Globus pallidus (tissue), 1 donor: Measurements from ENCODE around the gene UNK.
"Not testable (repeated sequence)": the region's sequence is repeated elsewhere in the genome, so short reads cannot be mapped to it uniquely, and the experiment has no call there.

Experiments used
- DNase-seq: peaks from one replicate; pipeline ENCODE4 v3.0.0-alpha.2; 2015; ENCODE audit warnings: low spot score

The UNK gene

DNA sequence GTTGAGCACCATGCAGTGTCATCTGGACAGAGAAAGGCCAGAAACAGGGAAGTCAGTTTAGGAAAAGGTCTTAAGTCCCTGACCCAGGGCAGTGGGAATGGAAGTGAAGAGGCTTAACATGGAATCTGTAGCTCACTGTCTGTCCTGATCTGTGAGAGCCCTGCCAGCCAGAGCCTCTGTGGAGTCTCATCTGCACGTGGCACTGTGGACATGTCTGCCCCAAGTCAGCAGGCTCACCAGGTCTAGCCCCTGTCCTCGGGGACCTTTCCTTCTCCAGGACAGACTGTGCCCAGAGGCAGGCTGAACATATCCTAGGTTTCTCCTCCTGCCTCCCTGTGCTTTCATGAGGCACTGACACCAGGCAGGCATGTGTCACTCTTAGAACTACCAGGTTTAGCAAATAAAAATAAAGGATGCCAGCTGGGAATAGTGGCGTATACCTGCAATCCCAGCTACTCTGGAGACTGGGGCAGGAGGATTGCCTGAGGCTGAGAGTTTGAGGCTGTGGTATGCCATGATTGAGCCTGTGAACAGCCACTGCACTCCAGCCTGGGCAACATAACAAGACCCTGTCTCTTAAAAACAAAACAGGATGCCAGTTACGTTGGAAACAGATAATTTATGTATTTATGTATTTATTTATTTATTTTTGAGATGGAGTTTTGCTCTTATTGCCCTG, 22.4 kb downstream of the UNK start:
- DNase-seq, result no peak

DNA sequence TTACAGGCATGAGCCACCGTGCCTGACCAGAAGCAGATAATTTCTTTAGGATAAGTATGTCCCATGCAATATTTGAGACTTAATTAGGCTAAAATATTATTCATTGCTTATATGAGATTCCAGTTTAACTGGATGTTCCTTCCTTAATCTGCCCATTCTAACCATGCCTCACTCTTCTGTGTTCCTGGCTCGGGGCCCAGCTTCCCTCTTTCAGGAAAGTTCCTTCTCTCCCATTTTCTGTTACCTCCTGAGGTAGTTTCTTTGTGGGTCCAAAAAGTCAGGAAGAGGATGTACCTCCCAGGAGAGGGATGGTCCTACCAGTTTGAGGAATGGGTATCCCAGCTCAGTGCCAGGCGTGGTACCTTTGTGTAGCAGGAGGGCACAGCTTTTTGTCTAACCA, 23.3 kb downstream of the UNK start:
- DNase-seq, result no peak

DNA sequence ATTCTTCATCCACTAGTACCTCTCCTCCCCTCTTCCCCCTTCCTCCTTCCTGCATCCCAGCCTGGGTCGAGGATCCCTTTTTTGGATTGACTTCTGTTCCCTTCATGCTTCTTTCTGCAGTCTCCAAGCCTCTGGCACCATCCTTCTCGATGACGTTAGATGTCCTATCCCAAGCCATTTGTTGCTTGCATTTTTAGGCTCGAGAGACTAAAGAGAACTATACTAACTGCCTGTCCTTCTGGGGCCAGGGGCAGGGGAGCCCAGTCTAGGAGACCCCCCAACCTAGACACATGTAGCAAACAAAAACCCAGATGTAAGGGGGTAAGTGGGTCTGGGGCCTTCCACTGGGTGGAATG, 23.9 kb downstream of the UNK start:
- no peak for DNase-seq

DNA sequence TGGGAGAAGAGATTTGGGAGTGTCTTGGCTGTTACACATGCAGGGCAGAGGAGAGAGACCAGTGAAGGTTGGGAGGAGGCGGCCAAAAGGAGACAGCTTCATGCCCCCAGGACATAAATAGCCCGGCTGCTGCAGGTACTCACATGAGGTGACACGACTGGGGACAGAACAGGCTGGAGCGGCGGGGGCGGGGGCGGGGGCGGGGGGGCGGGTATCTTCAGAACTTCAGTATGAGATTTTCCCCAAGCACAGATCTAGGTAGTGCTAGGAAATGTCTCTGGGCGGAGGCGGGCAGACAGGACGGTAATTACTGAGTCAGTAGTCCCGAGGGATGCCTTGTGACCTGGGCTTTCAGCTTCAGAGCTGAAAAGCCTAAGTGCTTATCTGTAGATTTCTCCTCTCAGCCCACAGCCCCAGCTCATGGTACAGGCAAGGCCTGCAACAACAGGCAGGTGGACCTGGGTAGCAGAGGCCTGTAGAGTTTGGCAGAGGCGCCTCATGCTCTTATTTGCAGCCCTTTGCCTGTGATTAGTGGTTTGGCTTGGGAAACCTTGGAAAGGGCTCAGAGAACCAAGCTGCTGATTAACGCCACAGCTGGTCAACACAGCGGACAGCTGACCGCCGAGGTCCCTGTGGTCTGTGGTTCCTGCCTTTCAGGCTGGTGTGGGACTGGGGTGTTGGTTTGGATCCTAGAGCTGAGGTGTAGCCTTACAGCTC, 24.5 kb downstream of the UNK start:
- no peak for DNase-seq

DNA sequence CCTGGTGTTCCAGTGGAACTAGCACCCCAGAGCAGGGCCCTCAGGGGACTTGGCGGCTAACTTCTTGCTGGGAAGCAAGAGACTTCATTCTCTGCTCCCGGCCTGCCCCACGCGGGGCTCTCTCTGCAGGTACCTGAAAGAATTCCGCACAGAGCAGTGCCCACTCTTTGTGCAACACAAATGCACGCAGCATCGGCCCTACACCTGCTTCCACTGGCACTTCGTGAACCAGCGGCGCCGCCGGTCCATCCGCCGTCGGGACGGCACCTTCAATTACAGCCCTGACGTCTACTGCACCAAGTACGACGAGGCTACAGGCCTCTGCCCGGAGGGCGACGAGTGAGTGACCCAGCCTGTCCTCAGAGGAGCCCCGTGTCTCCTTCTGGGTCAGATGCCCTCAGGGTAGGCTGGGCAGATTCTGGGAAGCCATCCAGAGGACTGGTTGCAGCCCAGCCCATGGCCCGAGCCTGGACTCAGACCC, 25.1 kb downstream of the UNK start:
- no peak for DNase-seq

DNA sequence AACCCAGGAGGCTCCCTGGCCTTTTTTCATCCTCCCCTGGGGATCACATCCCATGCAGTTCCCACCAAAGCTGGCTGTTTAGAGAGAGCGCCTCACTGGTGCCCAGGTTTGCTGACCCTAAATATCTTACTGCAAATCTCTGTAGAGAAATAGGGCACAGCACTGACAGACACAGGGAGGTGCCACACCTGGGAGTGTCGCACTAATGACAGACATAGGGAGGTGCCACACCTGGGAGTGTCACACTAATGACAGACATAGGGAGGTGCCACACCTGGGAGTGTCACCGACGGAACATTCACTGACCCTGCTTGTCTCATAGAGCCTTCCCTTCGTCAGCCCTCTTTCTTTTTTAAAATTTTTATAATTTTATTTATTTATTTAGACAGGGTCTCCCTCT, 25.6 kb downstream of the UNK start:
- no peak for DNase-seq

DNA sequence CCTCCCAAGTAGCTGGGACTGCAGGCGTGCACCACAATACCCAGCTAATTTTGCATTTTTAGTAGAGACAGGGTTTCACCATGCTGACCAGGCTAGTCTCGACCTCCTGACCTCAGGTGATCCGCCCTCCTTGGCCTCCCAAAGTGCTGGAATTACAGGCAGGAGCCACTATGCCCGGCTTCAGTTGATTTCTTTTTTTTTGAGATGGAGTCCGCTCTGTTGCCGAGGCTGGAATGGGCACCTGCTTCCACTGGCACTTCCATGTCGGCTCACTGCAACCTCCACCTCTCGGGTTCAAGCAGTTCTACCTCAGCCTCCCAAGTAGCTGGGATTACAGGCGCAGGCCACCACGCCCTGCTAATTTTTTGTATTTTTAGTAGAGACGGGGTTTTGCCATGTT, 26.1 kb downstream of the UNK start:
- not testable (repeated sequence) for DNase-seq

DNA sequence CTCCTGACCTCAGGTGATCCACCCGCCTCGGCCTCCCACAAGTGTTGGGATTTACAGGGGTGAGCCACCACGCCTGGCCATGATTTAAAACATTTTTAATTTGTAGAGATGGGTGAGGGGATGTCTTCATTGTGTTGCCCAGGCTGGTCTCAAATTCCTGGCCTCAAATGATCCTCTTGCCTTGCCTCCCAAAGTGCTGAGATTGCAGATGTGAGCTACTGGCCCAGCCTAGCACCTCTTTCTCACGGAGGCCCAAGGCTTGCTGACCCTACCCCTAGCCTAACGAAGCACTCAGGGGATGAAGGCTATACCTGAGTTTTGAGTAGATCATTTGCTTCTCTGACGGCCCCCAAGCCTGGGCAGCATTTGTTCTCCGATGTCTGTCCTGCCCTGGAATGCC, 26.6 kb downstream of the UNK start:
- no peak for DNase-seq

DNA sequence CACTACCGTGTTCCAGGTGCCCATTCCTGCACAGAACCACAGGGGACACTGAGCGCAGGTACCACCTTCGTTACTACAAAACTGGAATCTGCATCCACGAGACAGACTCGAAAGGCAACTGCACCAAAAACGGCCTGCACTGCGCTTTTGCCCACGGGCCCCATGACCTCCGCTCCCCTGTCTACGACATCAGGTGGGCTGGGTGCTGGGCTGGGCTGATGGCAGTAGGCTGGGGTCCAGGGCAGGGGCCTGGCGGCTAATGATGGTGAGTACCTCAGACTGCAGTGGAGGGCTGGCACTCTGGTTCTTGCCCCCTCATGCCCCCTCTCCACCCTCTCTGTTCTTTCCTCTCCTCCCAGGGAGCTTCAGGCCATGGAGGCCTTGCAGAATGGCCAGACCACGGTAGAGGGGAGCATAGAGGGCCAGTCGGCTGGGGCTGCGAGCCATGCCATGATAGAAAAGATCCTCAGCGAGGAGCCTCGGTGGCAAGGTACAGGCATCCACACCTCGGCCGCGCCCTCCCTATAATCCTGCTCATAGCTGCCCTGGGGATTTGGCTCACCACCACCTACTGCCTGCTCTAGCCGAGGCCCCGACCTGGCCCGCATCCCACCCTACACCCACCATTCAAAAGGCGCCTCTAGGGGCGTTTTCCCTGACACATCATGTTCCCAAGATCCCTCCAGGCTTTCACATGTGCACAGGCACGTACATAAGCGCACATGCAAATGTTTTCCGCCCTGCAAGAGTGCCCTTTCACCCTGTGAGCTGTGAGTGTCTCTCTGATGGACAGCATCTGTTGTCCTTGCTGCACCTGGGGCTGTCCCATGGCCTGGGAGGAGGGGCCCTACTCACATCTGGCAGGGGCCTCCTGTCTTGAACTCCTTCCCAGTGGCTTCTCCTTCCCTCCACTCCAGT, 27.7 kb downstream of the UNK start:
- no peak for DNase-seq

DNA sequence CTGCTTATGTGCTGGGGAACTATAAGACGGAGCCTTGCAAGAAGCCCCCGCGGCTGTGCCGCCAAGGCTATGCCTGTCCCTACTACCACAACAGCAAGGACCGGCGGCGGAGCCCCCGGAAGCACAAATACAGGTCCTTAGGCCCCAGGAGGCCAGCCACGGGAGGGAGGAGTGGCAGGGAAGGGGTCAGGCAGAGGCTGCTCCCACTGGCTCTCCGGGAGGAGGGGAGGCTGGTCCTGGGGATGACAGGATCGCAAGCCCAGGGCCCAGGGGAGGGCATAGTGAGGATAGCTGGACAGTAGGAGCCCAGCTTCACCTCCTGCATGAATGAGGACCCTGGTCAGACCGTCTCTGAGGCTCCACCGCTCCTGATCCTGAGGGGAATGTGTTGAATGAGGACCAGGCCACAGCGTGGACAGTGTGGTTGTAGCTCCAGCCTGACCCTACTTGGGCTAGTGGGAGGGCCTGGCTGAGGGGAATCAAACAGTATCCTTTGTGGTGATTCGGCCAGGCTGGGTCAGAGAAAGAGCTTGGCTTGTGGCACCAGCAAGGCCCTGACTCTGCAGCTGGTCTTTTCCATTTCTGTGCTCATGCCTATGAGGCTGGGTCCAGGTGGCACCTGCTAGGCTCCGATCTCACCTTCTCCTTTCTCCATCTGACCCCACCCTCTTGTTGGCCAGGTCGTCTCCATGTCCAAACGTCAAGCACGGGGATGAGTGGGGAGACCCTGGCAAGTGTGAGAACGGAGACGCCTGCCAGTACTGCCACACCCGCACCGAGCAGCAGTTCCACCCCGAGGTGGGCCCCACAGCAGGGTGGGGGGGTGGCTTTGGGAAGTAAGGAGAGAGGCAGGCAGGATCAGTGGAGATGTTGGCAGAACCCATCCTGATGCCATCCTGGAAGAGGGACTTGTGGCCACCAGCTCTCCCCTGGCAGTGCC, 28.7 kb downstream of the UNK start:
- no peak for DNase-seq

DNA sequence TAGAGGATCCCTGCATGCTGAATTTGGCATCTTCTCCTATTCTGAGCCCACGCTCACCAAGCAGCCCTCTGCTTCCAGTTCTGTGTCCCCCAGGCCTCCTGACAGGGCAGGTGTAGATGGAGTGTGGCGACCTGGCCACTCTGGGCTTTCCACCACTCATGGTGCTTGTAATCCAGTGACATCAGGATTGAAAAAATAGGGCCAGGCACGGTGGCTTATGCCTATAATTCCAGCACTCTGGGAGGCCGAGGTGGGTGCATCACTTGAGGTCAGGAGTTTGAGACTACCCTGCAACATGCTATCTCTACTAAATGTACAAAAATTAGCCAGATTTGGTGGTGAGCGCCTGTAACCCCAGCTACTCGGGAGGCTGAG, 29.4 kb downstream of the UNK start:
- DNase-seq, result no peak

DNA sequence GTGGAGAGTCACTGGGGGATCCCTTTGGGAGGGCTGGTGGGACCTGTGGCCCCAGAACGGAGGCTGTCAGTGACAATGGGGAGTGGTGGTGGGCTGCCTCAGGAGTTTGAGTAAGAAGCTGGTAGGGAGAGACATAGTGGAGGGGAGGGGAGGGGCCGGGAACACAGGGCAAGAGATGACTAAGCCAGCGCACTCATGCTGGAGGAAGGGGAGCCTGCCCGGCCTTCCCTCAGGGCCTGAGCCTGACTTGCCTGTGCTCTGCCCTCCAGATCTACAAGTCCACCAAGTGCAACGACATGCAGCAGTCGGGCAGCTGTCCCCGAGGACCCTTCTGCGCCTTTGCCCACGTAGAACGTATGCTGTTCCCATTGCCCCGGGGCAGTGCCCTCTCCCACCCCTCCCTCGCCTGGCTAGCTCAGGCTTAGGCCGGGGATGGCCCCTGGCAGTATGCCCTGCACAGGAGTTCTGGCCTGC, 30.3 kb downstream of the UNK start:
- DNase-seq, result no peak

DNA sequence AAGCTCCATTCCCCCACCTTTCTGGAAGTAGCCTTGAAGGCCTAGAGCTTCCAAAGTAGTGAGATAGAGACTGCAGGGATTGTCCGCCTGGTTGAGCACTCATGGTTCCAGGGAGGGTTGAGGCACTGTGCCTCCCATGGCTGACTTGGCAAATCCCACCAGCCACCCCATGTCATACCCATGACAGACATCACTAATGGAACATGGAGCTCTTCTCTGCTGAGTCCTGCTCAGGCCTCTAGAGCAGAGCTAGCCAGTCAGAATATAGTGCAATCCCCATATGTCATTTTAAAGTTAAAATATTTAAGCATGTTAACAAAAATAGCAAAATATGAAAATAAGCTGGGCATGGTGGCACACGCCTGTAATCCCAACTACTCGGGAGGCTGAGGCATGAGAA, 30.8 kb downstream of the UNK start:
- DNase-seq, result no peak

DNA sequence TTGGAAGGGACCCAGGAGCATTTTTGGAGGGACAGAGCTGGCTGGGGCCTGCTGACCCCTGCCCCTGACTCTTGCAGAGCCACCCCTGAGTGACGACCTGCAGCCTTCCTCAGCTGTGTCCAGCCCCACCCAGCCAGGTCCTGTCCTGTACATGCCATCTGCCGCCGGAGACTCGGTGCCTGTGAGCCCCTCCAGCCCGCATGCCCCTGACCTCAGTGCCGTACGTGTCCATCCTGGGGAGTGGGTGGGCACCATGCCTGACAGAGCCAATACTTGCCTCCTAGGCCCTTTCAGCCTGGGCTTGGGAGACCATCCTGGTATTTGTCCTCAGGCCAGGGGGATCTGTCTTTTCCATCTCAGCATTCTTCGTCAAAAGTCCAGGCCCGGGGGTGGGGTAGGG, 32.1 kb downstream of the UNK start:
- DNase-seq, result no peak

DNA sequence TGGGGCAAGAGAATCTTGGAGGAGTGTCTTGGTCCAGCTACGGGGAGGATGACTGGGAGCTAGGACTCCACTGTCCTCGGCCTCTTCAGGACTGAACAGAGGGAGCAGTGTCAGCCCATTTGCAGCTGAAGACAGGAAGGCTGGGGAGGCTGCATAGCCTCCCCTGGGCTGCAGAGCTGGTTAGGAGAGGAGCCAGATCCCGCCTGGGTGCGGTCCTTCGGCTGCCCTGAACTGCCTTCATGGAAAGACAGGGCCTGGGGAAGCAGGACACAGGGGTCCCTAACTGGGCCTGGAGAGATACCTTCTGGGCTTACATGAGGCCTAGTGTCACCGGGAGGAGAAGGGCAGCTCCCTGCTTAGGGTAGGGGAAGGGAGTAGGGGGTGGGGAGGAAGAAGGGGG, 33.0 kb downstream of the UNK start:
- DNase-seq, result no peak

DNA sequence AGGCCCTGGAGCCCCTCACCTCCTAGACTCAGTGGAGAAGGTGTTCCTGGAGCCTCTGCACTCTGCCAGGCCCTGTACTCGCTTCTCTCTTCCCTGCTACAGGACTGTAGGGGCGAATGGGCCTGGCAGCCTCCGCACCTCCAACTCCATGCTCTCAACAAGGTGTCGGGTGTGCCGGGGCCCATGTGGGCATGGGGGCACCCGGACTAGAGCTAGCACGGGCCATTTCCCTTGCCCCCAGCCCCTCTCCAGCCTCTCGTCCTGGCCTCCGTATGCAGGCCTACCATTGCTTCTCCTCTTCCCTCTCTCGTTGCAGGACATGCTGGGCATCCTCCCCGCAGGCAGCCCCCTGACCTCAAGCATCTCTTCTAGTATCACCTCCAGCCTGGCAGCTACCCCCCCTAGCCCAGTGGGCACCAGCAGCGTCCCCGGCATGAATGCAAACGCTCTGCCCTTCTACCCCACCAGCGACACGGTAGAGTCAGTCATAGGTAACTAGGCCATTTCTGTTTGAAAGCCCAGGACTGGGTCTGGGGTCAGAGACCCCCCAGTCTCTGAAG, 33.8 kb downstream of the UNK start:
- no peak for DNase-seq

DNA sequence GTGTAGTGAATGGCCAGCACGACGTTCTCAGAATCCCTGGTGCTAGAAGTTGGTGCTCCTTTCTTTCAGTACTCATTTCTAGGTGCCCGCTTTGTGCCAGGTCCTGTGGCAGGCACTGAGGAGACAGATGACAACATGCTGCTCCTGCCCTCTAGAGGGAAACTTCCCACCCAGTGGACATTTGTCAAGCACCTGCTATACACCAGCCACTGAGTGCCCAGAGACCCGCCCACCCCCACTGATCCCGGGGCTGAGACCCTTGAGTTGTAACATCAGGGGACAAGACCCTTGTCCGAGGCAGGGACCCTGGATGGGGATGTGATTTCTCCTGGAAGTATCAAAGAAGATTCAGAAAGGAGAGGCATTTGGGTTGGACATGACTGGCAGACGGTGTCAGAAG, 34.5 kb downstream of the UNK start:
- DNase-seq, result no peak

DNA sequence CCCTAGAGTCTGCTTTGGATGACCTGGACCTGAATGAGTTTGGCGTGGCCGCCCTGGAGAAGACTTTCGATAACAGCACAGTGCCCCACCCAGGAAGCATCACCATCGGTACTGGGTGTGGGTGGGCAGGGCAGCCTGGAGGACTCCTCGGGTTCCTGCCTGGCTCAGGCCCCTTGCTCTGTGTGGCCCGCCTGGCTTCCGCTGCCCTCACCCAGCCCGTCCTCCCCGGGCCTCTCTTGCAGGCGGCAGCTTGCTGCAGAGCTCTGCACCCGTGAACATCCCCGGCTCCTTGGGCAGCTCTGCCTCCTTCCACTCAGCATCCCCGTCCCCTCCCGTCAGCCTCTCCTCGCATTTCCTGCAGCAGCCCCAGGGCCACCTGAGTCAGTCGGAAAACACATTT, 35.1 kb downstream of the UNK start:
- DNase-seq, result no peak

DNA sequence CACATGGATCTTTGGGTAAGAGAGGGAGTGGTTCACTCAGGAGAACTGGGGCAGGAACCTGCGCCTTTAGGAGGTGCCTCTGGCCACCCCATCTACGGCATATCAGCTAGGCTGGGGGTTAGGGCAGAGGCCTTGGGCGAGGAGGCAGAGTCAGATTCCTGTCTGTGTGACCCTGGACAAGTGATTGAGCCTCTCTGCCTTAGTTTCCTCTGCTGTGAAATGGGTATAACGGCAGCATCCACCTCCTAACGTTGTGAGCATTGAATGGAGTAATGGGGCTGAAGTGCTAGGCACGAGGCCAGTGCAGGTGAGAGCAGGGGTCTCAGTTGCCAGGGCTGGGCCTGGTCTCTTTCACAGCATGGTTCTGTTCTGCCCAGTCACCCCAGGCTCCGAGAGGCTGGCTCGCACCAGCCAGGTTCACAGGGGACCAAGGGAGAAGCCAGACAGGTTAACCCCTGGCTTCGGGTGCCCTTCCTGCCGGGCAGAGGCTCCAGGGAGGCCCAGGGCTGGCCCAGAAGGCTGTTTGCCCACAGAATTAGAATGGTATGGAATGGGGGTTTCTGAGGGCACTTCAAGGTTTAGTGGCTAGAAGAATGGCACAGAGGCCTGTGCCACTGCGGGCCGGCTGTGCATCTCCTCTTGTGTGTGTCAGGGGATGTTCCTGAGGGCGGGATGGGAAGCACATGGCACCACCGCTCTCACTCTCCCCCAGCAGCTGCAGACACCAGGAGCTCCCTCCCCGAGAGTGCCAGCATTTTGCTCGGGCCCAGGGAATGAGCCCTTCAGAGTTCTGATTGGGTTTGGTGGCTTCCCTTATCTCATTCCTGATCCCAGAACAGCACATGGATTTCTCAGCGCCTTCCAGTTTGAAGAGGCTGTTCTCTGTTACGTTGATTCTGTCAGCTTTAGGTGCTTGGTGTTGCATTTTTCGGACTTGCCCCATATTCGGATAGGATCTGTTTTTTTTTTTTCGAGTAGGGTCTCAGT, 35.8 kb downstream of the UNK start:
- DNase-seq, result no peak

DNA sequence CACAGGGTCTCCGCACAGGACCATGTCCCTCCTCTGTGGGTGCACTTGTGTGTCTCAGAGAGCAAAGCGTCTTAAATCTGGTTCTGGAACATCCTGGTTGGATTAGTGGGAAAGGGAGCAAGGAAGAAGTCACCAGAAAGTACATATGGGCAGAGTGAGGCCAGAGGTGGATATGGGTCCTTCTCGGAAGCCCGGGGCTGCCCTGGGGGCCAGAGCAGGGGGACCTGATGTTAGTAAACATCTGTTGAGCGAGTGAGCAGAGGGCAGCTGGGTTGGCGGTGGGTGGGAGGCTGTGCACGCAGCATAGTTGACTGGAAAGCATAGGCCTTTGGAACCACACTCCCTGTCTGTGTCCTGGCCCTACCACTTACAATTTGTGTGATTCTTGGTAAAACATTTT, 36.9 kb downstream of the UNK start:
- no peak for DNase-seq
